HG03442 (cell line): Measurements from ENCODE around the gene FBXO15.

ENCODE experiments used
- ATAC-seq: cut with Tn5 transposase; IDR thresholded peaks from one replicate; pipeline ENCODE4 v1.9.1; 2021; ENCODE audit warnings: mild to moderate bottlenecking, moderate library complexity; ENCODE audit not compliant: unreplicated experiment

The FBXO15 gene

GRCh38 chr18:74154716-74155115 is 7.1 kb upstream of the FBXO15 start:
- no peak for ATAC-seq

- ATAC-seq = no peak
These were observed 6.2 kb upstream of the FBXO15 start for GRCh38 chr18:74153793-74154192.

- ATAC-seq = no peak
These were observed 5.7 kb upstream of the FBXO15 start for GRCh38 chr18:74153377-74153776.

- ATAC-seq = no peak
These were observed 5.2 kb upstream of the FBXO15 start for GRCh38 chr18:74152857-74153256.

- no peak for ATAC-seq
These were observed 4.6 kb upstream of the FBXO15 start for GRCh38 chr18:74152270-74152669.

GRCh38 chr18:74149878-74150277 is 2.2 kb upstream of the FBXO15 start:
- no peak for ATAC-seq

- peak; percentile 6 for ATAC-seq
These were observed 973 bp upstream of the FBXO15 start for GRCh38 chr18:74148543-74149070.

GRCh38 chr18:74147491-74147778 is 199 bp downstream of the FBXO15 start:
- ATAC-seq = no peak

- ATAC-seq = no peak
These were observed 878 bp downstream of the FBXO15 start for GRCh38 chr18:74146756-74147155.

- ATAC-seq = no peak
These were observed 5.4 kb downstream of the FBXO15 start for GRCh38 chr18:74142252-74142651.

GRCh38 chr18:74141667-74142066 is 6.0 kb downstream of the FBXO15 start:
- no peak for ATAC-seq

- ATAC-seq = no peak
These were observed 7.1 kb downstream of the FBXO15 start for GRCh38 chr18:74140582-74140981.

GRCh38 chr18:74139888-74140287 is 7.7 kb downstream of the FBXO15 start:
- ATAC-seq = peak; percentile 85

- ATAC-seq = peak; percentile 28
These were observed 8.2 kb downstream of the FBXO15 start for GRCh38 chr18:74139411-74139810.

- no peak for ATAC-seq
These were observed 9.6 kb downstream of the FBXO15 start for GRCh38 chr18:74137920-74138538.

- ATAC-seq = no peak
These were observed 15.4 kb downstream of the FBXO15 start for GRCh38 chr18:74132201-74132600.

GRCh38 chr18:74131124-74131523 is 16.5 kb downstream of the FBXO15 start:
- no peak for ATAC-seq

- ATAC-seq = no peak
These were observed 19.5 kb downstream of the FBXO15 start for GRCh38 chr18:74128159-74128558.

- no peak for ATAC-seq
These were observed 20.7 kb downstream of the FBXO15 start for GRCh38 chr18:74126684-74127655.

GRCh38 chr18:74124642-74125041 is 23.0 kb downstream of the FBXO15 start:
- ATAC-seq = no peak

GRCh38 chr18:74123200-74123599 is 24.4 kb downstream of the FBXO15 start:
- no peak for ATAC-seq
